OCI-LY1 (cell line): ENCODE measurements around the gene STON2.

ENCODE experiments used
- EZH2 ChIP-seq: fragments of 200-600 bp; sonication (generic), shearing (Covaris generic); IDR thresholded peaks from 2 replicates; pipeline ENCODE4 v1.8.0; 2017; ENCODE audit warnings: borderline replicate concordance, mixed run types, mild to moderate bottlenecking, antibody characterized with exemption, low read length, moderate library complexity, mixed read lengths
- TF ChIP-seq, protein P1 (sequence below): fragments of 200-600 bp; sonication (generic), shearing (Covaris generic); IDR thresholded peaks from 2 replicates; pipeline ENCODE4 v1.5.1; 2017; ENCODE audit warnings: mild to moderate bottlenecking, antibody characterized with exemption, low read length, moderate library complexity, mixed read lengths

DNA sequence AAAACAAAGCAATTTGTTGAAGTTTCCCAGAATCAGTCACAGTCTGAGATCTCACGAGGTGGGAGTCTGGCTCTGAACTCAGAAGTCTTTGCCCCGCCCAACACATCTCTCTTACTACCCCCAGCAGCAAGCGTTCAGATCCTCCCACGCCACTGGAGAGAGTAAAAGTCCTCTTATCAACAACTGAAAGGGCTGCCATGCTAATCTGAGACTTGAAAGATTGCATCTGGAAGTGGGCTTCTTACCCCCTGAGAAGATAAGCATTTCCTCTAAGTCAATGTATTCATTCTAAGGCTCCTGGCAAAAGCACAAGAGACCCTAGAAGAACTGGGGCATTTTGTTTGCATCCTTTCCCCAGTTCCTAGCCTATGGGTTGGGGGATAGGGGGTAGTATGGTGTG, 34.1 kb upstream of the STON2 start:
- TF ChIP-seq, protein P1, sequence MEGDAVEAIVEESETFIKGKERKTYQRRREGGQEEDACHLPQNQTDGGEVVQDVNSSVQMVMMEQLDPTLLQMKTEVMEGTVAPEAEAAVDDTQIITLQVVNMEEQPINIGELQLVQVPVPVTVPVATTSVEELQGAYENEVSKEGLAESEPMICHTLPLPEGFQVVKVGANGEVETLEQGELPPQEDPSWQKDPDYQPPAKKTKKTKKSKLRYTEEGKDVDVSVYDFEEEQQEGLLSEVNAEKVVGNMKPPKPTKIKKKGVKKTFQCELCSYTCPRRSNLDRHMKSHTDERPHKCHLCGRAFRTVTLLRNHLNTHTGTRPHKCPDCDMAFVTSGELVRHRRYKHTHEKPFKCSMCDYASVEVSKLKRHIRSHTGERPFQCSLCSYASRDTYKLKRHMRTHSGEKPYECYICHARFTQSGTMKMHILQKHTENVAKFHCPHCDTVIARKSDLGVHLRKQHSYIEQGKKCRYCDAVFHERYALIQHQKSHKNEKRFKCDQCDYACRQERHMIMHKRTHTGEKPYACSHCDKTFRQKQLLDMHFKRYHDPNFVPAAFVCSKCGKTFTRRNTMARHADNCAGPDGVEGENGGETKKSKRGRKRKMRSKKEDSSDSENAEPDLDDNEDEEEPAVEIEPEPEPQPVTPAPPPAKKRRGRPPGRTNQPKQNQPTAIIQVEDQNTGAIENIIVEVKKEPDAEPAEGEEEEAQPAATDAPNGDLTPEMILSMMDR = no peak
- no peak for TF ChIP-seq EZH2
